HG03108 (cell line): ENCODE results near the gene TICAM2.
A peak's percentile ranks its signal among the peaks of the same experiment; 100 is the strongest.
"Not testable (repeated sequence)": the region's sequence is repeated elsewhere in the genome, so short reads cannot be mapped to it uniquely, and the experiment has no call there.

ENCODE experiments used
- ATAC-seq: cut with Tn5 transposase; IDR thresholded peaks from one replicate; pipeline ENCODE4 v1.9.1; 2021; ENCODE audit warnings: moderate library complexity; ENCODE audit not compliant: unreplicated experiment

The TICAM2 gene, protein sequence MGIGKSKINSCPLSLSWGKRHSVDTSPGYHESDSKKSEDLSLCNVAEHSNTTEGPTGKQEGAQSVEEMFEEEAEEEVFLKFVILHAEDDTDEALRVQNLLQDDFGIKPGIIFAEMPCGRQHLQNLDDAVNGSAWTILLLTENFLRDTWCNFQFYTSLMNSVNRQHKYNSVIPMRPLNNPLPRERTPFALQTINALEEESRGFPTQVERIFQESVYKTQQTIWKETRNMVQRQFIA

GRCh38 chr5:115601701-115602590 lies at the start of gene TICAM2:
TSS of gene TICAM2 (minus strand) at chr5:115602479. CDS start at chr5:115581256, 21,223 bp downstream.
- peak; percentile 63 for ATAC-seq

DNA sequence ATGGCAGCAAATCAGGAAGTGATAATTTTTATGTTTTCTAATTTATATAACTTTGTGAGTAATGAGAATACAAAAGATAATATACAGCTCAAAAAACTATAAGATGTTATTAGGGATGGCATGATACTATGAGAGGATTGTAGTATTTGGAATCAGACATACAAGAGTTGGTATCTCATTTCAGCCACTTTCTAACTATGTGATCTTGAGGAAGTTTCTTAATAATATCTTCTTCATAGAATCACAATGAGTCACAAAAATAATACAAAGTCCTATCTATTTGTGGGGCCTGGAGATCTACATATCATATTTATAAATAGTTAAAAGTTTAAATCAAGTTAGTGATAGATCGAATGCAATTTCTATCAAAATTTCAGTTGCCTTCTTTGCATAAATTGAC lies 47.3 kb upstream of the TICAM2 start:
- no peak for ATAC-seq

DNA sequence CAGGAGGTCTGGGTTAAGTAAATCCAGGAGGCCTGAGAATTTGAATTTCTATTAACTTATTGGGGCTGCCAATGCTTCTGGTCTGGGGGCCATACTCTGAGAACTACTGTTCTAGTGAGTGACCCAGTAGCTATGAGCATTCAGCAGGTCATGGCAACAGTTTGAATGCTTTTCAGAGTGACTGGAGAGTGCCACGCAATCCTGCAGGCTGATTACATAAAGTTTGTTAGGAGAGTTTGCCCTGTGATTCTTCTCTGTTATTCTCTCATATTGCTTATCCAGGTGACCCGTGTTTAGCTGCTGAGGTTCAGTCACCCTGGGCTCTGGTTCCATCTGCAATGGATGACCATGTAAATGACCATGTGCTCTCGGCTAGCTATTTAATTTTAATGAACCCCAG lies 45.8 kb upstream of the TICAM2 start:
- no peak for ATAC-seq

- not testable (repeated sequence) for ATAC-seq
Measured at GRCh38 chr5:115645386-115645785, 43.1 kb upstream of the TICAM2 start.

- ATAC-seq, result no peak
Measured at GRCh38 chr5:115644046-115644445, 41.8 kb upstream of the TICAM2 start.

DNA sequence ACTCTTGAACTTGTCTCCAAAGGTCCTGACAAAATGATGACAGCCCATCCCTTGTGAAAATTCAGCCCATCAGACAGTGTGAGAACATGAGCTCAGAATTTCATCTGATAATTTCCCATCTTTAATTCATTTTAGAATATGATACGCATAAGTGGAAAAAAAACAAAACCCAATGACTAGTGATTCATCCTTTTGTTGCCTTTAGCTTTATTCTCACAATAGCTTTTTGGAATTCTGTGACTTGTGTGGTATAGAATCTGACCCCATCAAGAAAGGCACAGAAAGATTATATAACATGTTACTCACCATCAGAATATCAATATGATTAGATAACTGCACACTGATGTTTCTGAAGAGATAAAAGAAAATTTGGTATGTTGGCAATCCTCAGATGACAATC lies 39.7 kb upstream of the TICAM2 start:
- ATAC-seq, result no peak

GRCh38 chr5:115640274-115640673 lies 38.0 kb upstream of the TICAM2 start:
- no peak for ATAC-seq

DNA sequence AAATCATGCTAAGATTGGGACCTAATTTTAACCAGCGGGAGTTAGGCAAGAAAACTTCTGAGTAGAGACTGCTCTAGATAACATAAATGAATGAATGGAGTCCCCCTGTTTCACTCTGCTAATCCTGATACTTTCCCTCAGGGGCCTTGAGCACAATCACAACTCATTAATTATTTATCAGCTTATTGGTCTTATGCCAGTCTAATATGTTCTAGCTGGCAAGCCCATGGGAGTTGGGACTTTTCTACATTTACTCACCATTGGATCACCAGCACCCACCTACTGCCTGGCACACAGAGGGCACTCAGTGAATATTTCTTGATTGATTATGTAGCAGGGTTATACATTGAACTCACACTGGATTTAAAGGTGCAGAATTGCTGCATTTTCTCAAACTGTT lies 37.1 kb upstream of the TICAM2 start:
- ATAC-seq, result no peak

DNA sequence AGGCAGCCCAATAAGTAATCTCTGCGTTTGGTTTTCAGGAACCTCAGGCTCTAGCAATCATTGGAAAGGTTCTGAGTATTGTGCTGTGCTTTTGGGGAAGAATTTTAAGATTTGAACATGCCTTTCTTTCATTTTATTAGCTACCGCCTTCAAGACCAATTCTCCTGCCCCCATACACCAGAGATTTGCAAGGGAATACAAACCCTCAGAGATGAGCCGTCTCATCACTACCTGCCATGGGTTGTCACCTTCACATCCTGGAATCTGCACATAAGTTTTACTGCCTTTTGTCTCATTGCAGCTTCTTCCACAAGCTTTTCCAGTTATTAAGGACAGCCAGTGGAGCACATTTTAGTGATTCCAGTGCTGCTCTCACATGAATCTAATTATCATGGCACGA lies 35.2 kb upstream of the TICAM2 start:
- no peak for ATAC-seq

DNA sequence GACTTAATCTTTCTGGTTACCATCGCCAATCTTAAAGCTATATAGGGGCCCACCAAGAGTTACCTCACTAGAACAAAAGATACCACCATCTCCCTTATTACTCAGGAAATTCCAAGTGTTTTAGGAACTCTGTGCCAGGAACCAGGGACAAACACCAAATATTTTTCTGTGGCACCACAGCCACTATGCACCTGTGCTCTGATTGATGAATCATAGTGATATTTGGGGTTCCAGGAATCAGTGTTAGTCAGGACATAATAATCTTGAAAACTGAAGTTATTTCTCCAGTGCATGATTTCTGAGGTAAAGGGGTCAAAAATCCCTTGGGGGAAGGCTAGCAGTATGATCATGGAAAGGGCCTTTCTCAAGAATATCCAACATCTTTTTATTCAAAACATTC lies 33.7 kb upstream of the TICAM2 start:
- no peak for ATAC-seq

GRCh38 chr5:115634343-115635132 lies 32.3 kb upstream of the TICAM2 start:
- ATAC-seq, result peak; percentile 53

- no peak for ATAC-seq
Measured at GRCh38 chr5:115629903-115630302, 27.6 kb upstream of the TICAM2 start.

GRCh38 chr5:115627295-115627865 lies 25.1 kb upstream of the TICAM2 start:
- ATAC-seq, result no peak

GRCh38 chr5:115626445-115626823 lies 24.2 kb upstream of the TICAM2 start:
- ATAC-seq, result peak; percentile 25

GRCh38 chr5:115625579-115626444 lies 23.5 kb upstream of the TICAM2 start, which contains the start of gene TMED7:
TSS of gene TMED7 (minus strand) at chr5:115626036. CDS start at chr5:115625792, 244 bp downstream.
- peak; percentile 90 for ATAC-seq

- no peak for ATAC-seq
Measured at GRCh38 chr5:115624994-115625393, 22.7 kb upstream of the TICAM2 start.

- no peak for ATAC-seq
Measured at GRCh38 chr5:115623658-115624057, 21.4 kb upstream of the TICAM2 start.

DNA sequence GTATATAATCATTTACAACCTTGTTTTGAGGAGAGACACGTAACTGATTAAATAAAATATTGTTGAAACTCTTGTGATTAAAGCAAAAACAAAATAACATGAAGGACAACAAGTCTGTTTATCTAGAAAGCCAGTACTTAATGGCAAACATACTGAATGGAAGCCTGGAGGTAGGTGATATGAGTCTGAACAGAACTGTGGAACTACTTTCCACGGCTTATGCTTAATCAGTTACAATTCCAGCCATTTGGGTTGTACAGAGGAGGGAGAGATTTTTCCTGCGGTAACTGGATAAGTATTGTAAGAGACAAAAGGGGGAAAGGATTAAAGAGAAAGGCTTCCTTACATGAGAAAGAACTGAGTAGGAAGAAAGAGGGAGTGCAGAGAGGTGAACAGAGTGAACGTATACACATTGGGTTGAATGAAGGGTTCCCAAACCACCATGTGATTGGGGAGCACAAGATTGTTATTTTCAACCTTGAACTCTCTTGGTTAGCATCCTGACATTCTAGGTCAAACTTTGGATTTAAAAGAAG lies 19.2 kb upstream of the TICAM2 start:
- ATAC-seq, result no peak

DNA sequence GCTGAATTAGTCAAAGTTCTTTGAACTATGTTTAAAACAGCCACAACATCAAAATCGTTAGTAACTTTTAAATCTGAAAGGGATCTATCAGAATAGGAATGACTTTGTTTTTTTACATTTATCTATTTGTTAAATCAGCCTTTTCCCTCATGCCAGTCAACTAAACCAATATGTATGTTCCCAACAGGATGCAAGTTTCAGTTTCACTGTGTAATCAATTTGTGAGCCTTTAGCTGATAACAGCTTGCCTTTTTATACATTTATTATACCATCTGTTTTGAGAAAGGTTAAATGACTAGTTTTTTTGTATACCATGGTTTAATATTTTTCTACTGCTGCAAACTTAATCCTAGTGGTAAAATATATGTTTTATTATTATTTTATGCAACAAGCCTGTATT lies 14.6 kb upstream of the TICAM2 start:
- ATAC-seq, result no peak

GRCh38 chr5:115616472-115616871 lies 14.2 kb upstream of the TICAM2 start:
- no peak for ATAC-seq
